Choroid plexus epithelial cell (primary cell): Measurements from ENCODE around the gene VPS54.
A peak's percentile ranks its signal among the peaks of the same experiment; 100 is the strongest.

Source experiments
- DNase-seq: peaks from one replicate; pipeline ENCODE4 v3.0.0-alpha.2; 2010; ENCODE audit warnings: low read depth
- H3K4me3 ChIP-seq: 2 replicates; pipeline ENCODE4 v1.5.1; 2011; ENCODE audit warnings: low read depth, mild to moderate bottlenecking, control low read depth, low read length, moderate library complexity
- TF ChIP-seq, protein P1 (sequence below): conservative IDR thresholded peaks from 2 replicates; pipeline ENCODE4 v1.5.1; 2011; ENCODE audit warnings: low read depth, mild to moderate bottlenecking, control low read depth, inconsistent platforms, low read length, moderate library complexity

Gene VPS54

DNA sequence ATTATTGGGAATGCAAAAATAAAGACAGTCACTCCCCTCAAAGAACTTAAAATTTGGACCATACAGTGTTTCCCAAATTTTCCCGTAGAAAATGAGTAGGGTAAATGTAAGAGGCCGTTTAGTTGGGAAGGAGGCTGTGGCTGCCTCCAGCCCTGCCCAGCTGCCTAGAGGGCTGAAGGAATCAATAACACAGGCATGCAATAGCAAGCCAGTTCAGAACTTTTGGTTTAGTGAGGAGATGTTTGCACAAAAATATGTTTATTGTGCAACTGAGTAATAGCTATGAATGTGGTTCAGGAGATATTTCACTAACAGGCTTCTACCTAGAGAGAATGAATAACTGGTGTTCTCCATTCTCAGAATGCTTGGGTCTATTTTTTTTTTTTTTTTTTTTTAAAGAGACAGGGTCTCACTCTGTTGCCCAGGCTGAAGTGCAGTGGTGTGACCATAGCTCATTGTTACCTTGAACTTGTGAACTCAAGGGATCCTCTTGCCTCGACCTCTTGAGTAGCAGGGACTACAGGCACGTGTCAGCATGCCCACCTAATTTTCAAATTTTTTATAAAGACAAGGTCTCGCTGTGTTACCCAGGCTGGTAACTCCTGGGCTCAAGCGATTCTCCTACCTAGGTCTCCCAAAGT is 153.9 kb downstream of the VPS54 start:
- DNase-seq: peak; percentile 74
- H3K4me3 ChIP-seq: no peak overlapping the region
- TF ChIP-seq, protein P1, sequence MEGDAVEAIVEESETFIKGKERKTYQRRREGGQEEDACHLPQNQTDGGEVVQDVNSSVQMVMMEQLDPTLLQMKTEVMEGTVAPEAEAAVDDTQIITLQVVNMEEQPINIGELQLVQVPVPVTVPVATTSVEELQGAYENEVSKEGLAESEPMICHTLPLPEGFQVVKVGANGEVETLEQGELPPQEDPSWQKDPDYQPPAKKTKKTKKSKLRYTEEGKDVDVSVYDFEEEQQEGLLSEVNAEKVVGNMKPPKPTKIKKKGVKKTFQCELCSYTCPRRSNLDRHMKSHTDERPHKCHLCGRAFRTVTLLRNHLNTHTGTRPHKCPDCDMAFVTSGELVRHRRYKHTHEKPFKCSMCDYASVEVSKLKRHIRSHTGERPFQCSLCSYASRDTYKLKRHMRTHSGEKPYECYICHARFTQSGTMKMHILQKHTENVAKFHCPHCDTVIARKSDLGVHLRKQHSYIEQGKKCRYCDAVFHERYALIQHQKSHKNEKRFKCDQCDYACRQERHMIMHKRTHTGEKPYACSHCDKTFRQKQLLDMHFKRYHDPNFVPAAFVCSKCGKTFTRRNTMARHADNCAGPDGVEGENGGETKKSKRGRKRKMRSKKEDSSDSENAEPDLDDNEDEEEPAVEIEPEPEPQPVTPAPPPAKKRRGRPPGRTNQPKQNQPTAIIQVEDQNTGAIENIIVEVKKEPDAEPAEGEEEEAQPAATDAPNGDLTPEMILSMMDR: no peak

DNA sequence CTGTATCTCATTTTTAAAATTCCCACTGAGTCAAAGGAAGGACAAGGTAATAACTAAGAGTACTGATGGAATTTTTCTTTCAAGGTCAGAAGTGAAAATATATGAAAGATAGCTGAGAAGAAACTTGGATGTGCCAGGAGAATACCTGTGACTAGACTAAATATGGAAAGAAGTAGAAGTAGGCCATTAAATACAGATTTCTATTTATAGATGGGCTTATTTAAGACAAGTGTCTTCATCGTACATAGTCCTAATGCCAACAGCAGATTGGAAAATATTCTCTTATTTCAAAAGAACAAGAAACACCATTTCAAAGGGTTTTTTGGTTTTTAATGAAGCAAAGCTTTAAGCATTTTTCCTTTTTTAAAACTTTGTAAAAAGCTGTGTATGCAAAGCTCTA is 155.5 kb downstream of the VPS54 start:
- DNase-seq: no peak
- TF ChIP-seq, protein P1: no peak
- no peak overlapping the region for H3K4me3 ChIP-seq

DNA sequence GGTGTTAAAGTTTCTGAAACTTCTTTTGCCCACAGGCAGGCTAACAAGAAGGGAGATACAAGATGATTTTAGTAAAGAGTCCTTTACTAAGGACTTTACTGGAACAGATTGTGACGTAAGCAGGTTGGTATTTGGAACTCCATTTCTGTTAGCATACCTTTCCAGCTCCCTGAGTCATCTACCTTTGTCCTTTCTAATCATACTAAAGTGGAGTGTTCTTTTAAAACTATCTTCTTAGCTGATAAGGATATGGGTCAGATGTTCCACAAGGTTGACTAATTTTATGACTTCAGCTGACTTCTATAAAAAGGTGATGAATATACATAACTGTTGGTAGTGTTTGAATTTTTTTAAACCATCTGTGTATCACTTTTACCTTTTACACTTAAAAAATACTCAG is 156.4 kb downstream of the VPS54 start:
- TF ChIP-seq, protein P1: no peak
- peak; percentile 45 for DNase-seq
- no peak overlapping the region for H3K4me3 ChIP-seq

DNA sequence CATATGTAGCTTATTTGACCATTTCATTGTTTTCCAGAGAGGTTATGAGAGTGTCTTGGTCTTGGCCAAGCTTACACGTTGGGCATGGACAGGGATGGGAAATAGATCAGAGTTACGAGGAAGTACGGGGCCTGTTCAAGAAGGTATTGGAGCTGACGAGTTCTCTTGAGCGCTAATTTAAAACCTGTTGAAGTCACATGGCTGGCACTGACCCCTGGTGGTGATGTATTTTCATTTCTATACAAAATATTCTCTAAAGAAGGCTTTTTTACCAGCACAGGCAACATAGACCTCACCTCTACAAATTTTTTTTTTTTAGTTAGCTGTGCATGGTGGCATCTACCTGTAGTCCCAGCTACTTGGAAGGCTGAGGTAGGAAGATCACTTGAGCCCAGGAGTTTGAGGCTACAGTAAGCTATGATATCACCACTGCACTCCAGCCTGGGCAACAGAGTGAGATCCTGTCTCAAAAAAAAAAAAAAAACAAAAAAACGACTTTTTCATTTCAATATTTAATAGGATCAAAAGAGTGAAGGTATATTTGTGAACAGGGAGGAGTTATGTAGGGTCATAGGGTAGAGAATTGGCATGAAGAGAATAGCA is 157.9 kb downstream of the VPS54 start:
- peak; percentile 85 for DNase-seq

DNA sequence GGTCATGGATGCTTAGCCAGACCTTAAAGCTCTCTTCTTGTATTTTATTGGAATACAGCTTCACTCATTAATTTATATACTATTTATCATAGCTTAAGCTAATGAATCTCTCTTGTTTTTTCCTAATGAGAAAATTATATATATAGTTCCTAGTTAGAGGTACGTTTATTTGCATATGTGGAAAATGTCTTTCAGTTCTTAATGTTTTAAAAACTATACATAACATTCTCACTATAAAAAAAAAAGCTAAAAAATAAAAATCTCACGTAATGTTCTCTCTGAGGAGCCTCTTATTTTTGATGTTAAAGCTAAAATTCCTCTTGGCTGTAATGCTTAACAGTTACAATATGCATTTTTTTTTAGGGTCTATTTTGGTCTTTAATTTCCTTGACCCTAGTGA is 160.9 kb downstream of the VPS54 start:
- DNase-seq: no peak
- TF ChIP-seq, protein P1: no peak
- no peak overlapping the region for H3K4me3 ChIP-seq

More for the DNA sequence above, 157.9 kb downstream of the VPS54 start:
- TF ChIP-seq, protein P1: peak; percentile 69
- no peak overlapping the region for H3K4me3 ChIP-seq

DNA sequence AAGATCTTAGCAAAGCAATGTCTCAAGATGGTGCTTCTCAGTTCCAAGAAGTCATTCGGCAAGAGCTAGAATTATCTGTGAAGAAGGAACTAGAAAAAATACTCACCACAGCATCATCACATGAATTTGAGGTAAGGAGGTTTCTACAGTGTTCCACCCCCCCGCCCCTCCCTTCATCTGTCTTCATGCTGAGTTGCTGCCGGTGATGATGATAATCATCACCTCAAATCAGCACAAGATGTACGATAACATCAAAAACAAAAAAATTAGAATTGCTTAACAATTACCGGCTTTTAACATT is 163.0 kb downstream of the VPS54 start:
- DNase-seq: no peak
- TF ChIP-seq, protein P1: no peak
- H3K4me3 ChIP-seq: no peak overlapping the region

DNA sequence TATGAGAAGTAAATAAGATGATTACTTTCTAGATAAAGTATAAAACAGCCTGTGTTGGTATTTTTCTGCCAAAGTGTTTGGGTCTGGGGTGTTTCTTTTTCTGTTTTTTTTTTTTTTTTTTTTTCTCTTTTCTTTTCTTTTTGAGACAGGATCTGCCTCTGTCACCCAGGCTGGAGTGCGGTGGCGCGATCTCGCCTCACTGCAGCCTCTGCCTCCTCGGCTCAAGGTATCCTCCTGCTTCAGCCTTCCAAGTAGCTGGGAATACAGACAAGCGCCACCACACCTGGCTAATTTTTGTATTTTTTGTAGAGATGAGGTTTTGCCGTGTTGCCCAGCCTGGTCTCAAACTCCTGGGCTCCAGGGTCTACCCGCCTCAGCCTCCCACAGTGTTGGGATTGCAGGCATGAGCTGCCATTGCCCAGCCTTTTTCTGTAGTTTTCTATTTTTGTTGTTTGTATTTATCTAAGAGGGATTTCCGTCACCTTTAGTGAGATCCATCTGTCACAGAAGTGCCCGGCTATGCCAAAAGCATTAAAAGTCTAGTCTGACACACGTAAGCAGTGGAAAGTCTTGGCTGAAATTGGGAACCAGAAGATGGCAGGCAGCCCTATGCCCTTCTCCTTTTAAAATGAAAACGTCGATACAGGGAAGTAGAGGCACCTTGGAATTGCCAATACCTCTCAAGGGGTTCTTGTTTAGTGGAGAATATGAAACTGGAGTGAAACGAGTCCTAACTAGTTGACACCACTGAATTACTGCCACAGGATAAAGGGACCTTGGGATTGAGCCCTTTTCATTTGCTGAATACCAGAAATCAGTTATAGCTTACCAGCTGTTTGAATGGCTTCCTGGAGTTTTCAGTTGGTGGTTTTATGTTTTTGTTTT is 163.6 kb downstream of the VPS54 start:
- TF ChIP-seq, protein P1: no peak
- no peak for DNase-seq
- H3K4me3 ChIP-seq: no peak overlapping the region
